GM21367 (cell line): Measurements from ENCODE around the gene RPL36.

Experiments
- ATAC-seq: cut with Tn5 transposase; IDR thresholded peaks from one replicate; pipeline ENCODE4 v1.9.1; 2021; ENCODE audit not compliant: unreplicated experiment

The RPL36 gene

GRCh38 chr19:5673752-5674151 is 16.3 kb upstream of the RPL36 start:
- ATAC-seq, result no peak

- ATAC-seq, result no peak
Observed at GRCh38 chr19:5674714-5675113, 15.4 kb upstream of the RPL36 start.

- no peak for ATAC-seq
Observed at GRCh38 chr19:5676105-5676771, 13.9 kb upstream of the RPL36 start.

GRCh38 chr19:5676772-5677105 is 13.4 kb upstream of the RPL36 start:
- ATAC-seq, result no peak

- no peak for ATAC-seq
Observed at GRCh38 chr19:5677136-5677535, 13.0 kb upstream of the RPL36 start.

GRCh38 chr19:5677580-5677979 is 12.5 kb upstream of the RPL36 start:
- ATAC-seq, result no peak

- ATAC-seq, result no peak
Observed at GRCh38 chr19:5678071-5678718, 11.9 kb upstream of the RPL36 start.

GRCh38 chr19:5679289-5680083 is 10.6 kb upstream of the RPL36 start:
- no peak for ATAC-seq

- ATAC-seq, result no peak
Observed at GRCh38 chr19:5680084-5680436, 10.0 kb upstream of the RPL36 start.

- ATAC-seq, result peak; percentile 81
Observed at GRCh38 chr19:5680437-5681368, 9.4 kb upstream of the RPL36 start, which contains the start of the genes HSD11B1L and MICOS13. HSD11B1L (plus strand) TSS chr19:5681027; CDS start chr19:5684833, 3,806 bp downstream. MICOS13 (minus strand) TSS chr19:5680516; CDS start chr19:5680486, 30 bp downstream.

GRCh38 chr19:5681391-5682106 is 8.5 kb upstream of the RPL36 start:
- no peak for ATAC-seq

GRCh38 chr19:5682107-5682482 is 8.0 kb upstream of the RPL36 start:
- ATAC-seq, result no peak

GRCh38 chr19:5683177-5683886 is 6.8 kb upstream of the RPL36 start:
- no peak for ATAC-seq

GRCh38 chr19:5684694-5685430 is 5.2 kb upstream of the RPL36 start:
- no peak for ATAC-seq

- no peak for ATAC-seq
Observed at GRCh38 chr19:5686326-5686646, 3.8 kb upstream of the RPL36 start.

GRCh38 chr19:5686647-5687359 is 3.3 kb upstream of the RPL36 start:
- ATAC-seq, result peak; percentile 36

GRCh38 chr19:5687360-5688198 is 2.5 kb upstream of the RPL36 start:
- ATAC-seq, result no peak
